GM13977 (cell line): ENCODE results near the gene DLEC1.

ENCODE experiments used
- DNase-seq: peaks from one replicate; pipeline ENCODE4 v3.0.0; 2012; ENCODE audit warnings: low spot score
- CTCF ChIP-seq: IDR thresholded peaks from 2 replicates; pipeline ENCODE4 v1.5.1; 2012; ENCODE audit warnings: mild to moderate bottlenecking, control low read depth; ENCODE audit not compliant: insufficient read depth; ENCODE audit errors: extremely low read depth, missing control alignments
- in situ Hi-C: fragments of 300-500 bp; cut with MboI; formaldehyde crosslinking; loops from one replicate; pipeline ENCODE4 v1.12.0; 2022; ENCODE audit warnings: low sequenced_read_pairs, low pct_unique_long_range_greater_than_20kb, mixed read lengths, inconsistent platforms; ENCODE audit not compliant: unreplicated experiment

Gene DLEC1

GRCh38 chr3:38147421-38147820 lies 108.4 kb downstream of the DLEC1 start:
- in situ Hi-C loops, result no loop called here
- DNase-seq, result no peak
- TF ChIP-seq CTCF, result no peak

GRCh38 chr3:38148311-38148882 lies 109.4 kb downstream of the DLEC1 start:
- no peak for TF ChIP-seq CTCF
- in situ Hi-C loops, result no loop called here
- DNase-seq, result no peak

GRCh38 chr3:38149708-38150107 lies 110.7 kb downstream of the DLEC1 start:
- in situ Hi-C loops, result no loop called here
- no peak for DNase-seq
- no peak for TF ChIP-seq CTCF

- in situ Hi-C loops, result no loop called here
- no peak for TF ChIP-seq CTCF
- no peak for DNase-seq
Observed at GRCh38 chr3:38150780-38151528, 111.9 kb downstream of the DLEC1 start.

GRCh38 chr3:38151667-38152265 lies 112.8 kb downstream of the DLEC1 start:
- in situ Hi-C loops, result no loop called here
- no peak for DNase-seq
- TF ChIP-seq CTCF, result no peak

GRCh38 chr3:38152609-38153008 lies 113.6 kb downstream of the DLEC1 start:
- TF ChIP-seq CTCF, result no peak
- DNase-seq, result no peak
- in situ Hi-C loops, result no loop called here
